HG03103 (cell line): Measurements from ENCODE around the gene LDLRAD3.

Experiments
- ATAC-seq: cut with Tn5 transposase; IDR thresholded peaks from one replicate; pipeline ENCODE4 v1.9.1; 2021; ENCODE audit warnings: low read depth; ENCODE audit not compliant: unreplicated experiment

Gene LDLRAD3

GRCh38 chr11:35953081-35953760, 9.4 kb downstream of the LDLRAD3 start:
- no peak for ATAC-seq

- no peak for ATAC-seq
Measured at GRCh38 chr11:35954205-35954604, 10.3 kb downstream of the LDLRAD3 start.

GRCh38 chr11:35955636-35956035, 11.8 kb downstream of the LDLRAD3 start:
- ATAC-seq, result no peak

GRCh38 chr11:35962369-35963138, 18.7 kb downstream of the LDLRAD3 start:
- no peak for ATAC-seq

GRCh38 chr11:35963911-35964310, 20.0 kb downstream of the LDLRAD3 start:
- ATAC-seq, result no peak

- ATAC-seq, result no peak
Measured at GRCh38 chr11:35964841-35965240, 21.0 kb downstream of the LDLRAD3 start.

GRCh38 chr11:35967042-35967441, 23.2 kb downstream of the LDLRAD3 start:
- ATAC-seq, result no peak

- no peak for ATAC-seq
Measured at GRCh38 chr11:35968386-35969088, 24.7 kb downstream of the LDLRAD3 start.

GRCh38 chr11:35969089-35970042, 25.5 kb downstream of the LDLRAD3 start:
- no peak for ATAC-seq

- no peak for ATAC-seq
Measured at GRCh38 chr11:35970445-35970844, 26.6 kb downstream of the LDLRAD3 start.

- no peak for ATAC-seq
Measured at GRCh38 chr11:35971841-35972422, 28.1 kb downstream of the LDLRAD3 start.

- no peak for ATAC-seq
Measured at GRCh38 chr11:35974882-35975589, 31.2 kb downstream of the LDLRAD3 start.

- no peak for ATAC-seq
Measured at GRCh38 chr11:35976434-35976833, 32.6 kb downstream of the LDLRAD3 start.

GRCh38 chr11:35978183-35978582, 34.3 kb downstream of the LDLRAD3 start:
- no peak for ATAC-seq

- no peak for ATAC-seq
Measured at GRCh38 chr11:35978891-35979290, 35.0 kb downstream of the LDLRAD3 start.

- ATAC-seq, result no peak
Measured at GRCh38 chr11:35980686-35981390, 37.0 kb downstream of the LDLRAD3 start.

GRCh38 chr11:35981581-35981980, 37.7 kb downstream of the LDLRAD3 start:
- ATAC-seq, result no peak

- no peak for ATAC-seq
Measured at GRCh38 chr11:35982061-35982460, 38.2 kb downstream of the LDLRAD3 start.

GRCh38 chr11:35983981-35984380, 40.1 kb downstream of the LDLRAD3 start:
- ATAC-seq, result no peak
